ENCODE results near the gene ST8SIA2.

The ST8SIA2 gene

GRCh38 chr15:92393071-92393979 is at the start of gene ST8SIA2:
ST8SIA2 (plus strand) TSS chr15:92393881; CDS start chr15:92394065, 184 bp downstream.
- Mint-ChIP-seq H3K27ac (no peak within 1 kb of the TSS), H3K4me3 (no peak within 1 kb of the TSS), H3K4me1 (ENCODE audit: low read depth) (peaks cover 10% of the 10 kb centered on the region), H3K9me3 (no peaks in the 10 kb centered on the region), H3K36me3 (ENCODE audit: low read depth) (no peaks in the 10 kb centered on the region), H3K27me3 (peaks cover 80% of the 10 kb centered on the region)
- intact Hi-C loops (cut with micrococcal nuclease), result no loop called here

GRCh38 chr15:92343924-92344643 is 49.6 kb upstream of the ST8SIA2 start:
- peaks cover 9% of the 10 kb centered on the region for H3K27me3 Mint-ChIP-seq
- no peaks in the 10 kb centered on the region for H3K4me1 Mint-ChIP-seq (ENCODE audit: low read depth)
- H3K36me3 Mint-ChIP-seq (ENCODE audit: low read depth), result no peaks in the 10 kb centered on the region
- no peaks in the 10 kb centered on the region for H3K9me3 Mint-ChIP-seq
- no peak overlapping the region for H3K27ac Mint-ChIP-seq
- H3K4me3 Mint-ChIP-seq, result no peak overlapping the region
- intact Hi-C loops (cut with micrococcal nuclease), result no loop called here

GRCh38 chr15:92346063-92346462 is 47.6 kb upstream of the ST8SIA2 start:
- Mint-ChIP-seq H3K36me3 (ENCODE audit: low read depth) (no peaks in the 10 kb centered on the region), H3K4me1 (ENCODE audit: low read depth) (no peaks in the 10 kb centered on the region), H3K4me3 (no peak overlapping the region), H3K9me3 (no peaks in the 10 kb centered on the region), H3K27me3 (peaks cover 9% of the 10 kb centered on the region), H3K27ac (no peak overlapping the region)
- intact Hi-C loops (cut with micrococcal nuclease), result no loop called here

- H3K27ac Mint-ChIP-seq, result no peak overlapping the region
- no peaks in the 10 kb centered on the region for H3K4me1 Mint-ChIP-seq (ENCODE audit: low read depth)
- no peak overlapping the region for H3K4me3 Mint-ChIP-seq
- intact Hi-C loops (cut with micrococcal nuclease), result no loop called here
- H3K9me3 Mint-ChIP-seq, result no peaks in the 10 kb centered on the region
- peaks cover 1% of the 10 kb centered on the region for H3K27me3 Mint-ChIP-seq
- no peaks in the 10 kb centered on the region for H3K36me3 Mint-ChIP-seq (ENCODE audit: low read depth)
Measured at GRCh38 chr15:92355307-92355706, 38.4 kb upstream of the ST8SIA2 start.

GRCh38 chr15:92361321-92362000 is 32.2 kb upstream of the ST8SIA2 start:
- intact Hi-C loops (cut with micrococcal nuclease), result no loop called here
- Mint-ChIP-seq H3K27ac (no peak overlapping the region), H3K27me3 (no peaks in the 10 kb centered on the region), H3K4me1 (ENCODE audit: low read depth) (no peaks in the 10 kb centered on the region), H3K36me3 (ENCODE audit: low read depth) (no peaks in the 10 kb centered on the region), H3K9me3 (peaks cover 8% of the 10 kb centered on the region), H3K4me3 (no peak overlapping the region)

GRCh38 chr15:92362001-92362350 is 31.7 kb upstream of the ST8SIA2 start:
- peaks cover 8% of the 10 kb centered on the region for H3K9me3 Mint-ChIP-seq
- no peaks in the 10 kb centered on the region for H3K4me1 Mint-ChIP-seq (ENCODE audit: low read depth)
- intact Hi-C loops (cut with micrococcal nuclease), result no loop called here
- no peaks in the 10 kb centered on the region for H3K36me3 Mint-ChIP-seq (ENCODE audit: low read depth)
- no peak overlapping the region for H3K27ac Mint-ChIP-seq
- no peaks in the 10 kb centered on the region for H3K27me3 Mint-ChIP-seq
- no peak overlapping the region for H3K4me3 Mint-ChIP-seq

- H3K27me3 Mint-ChIP-seq, result no peaks in the 10 kb centered on the region
- peaks cover 8% of the 10 kb centered on the region for H3K9me3 Mint-ChIP-seq
- H3K4me3 Mint-ChIP-seq, result no peak overlapping the region
- no peaks in the 10 kb centered on the region for H3K36me3 Mint-ChIP-seq (ENCODE audit: low read depth)
- intact Hi-C loops (cut with micrococcal nuclease), result no loop called here
- H3K27ac Mint-ChIP-seq, result no peak overlapping the region
- H3K4me1 Mint-ChIP-seq (ENCODE audit: low read depth), result no peaks in the 10 kb centered on the region
Measured at GRCh38 chr15:92365084-92365483, 28.6 kb upstream of the ST8SIA2 start.

GRCh38 chr15:92365906-92366305 is 27.8 kb upstream of the ST8SIA2 start:
- Mint-ChIP-seq H3K4me3 (no peak overlapping the region), H3K27ac (no peak overlapping the region), H3K36me3 (ENCODE audit: low read depth) (no peaks in the 10 kb centered on the region), H3K4me1 (ENCODE audit: low read depth) (no peaks in the 10 kb centered on the region), H3K27me3 (no peaks in the 10 kb centered on the region), H3K9me3 (peaks cover 8% of the 10 kb centered on the region)
- intact Hi-C loops (cut with micrococcal nuclease), result no loop called here

GRCh38 chr15:92366381-92366780 is 27.3 kb upstream of the ST8SIA2 start:
- Mint-ChIP-seq H3K36me3 (ENCODE audit: low read depth) (no peaks in the 10 kb centered on the region), H3K4me3 (no peak overlapping the region), H3K9me3 (peaks cover 8% of the 10 kb centered on the region), H3K4me1 (ENCODE audit: low read depth) (no peaks in the 10 kb centered on the region), H3K27ac (no peak overlapping the region), H3K27me3 (no peaks in the 10 kb centered on the region)
- intact Hi-C loops (cut with micrococcal nuclease), result no loop called here

- H3K36me3 Mint-ChIP-seq (ENCODE audit: low read depth), result no peaks in the 10 kb centered on the region
- H3K27ac Mint-ChIP-seq, result no peak overlapping the region
Measured at GRCh38 chr15:92375057-92375456, 18.6 kb upstream of the ST8SIA2 start.

GRCh38 chr15:92376109-92376508 is 17.6 kb upstream of the ST8SIA2 start:
- Mint-ChIP-seq H3K4me1 (ENCODE audit: low read depth) (no peaks in the 10 kb centered on the region), H3K36me3 (ENCODE audit: low read depth) (no peaks in the 10 kb centered on the region), H3K27ac (no peak overlapping the region), H3K27me3 (no peaks in the 10 kb centered on the region), H3K9me3 (peaks cover 20% of the 10 kb centered on the region), H3K4me3 (no peak overlapping the region)
- intact Hi-C loops (cut with micrococcal nuclease), result no loop called here

More at GRCh38 chr15:92375057-92375456, 18.6 kb upstream of the ST8SIA2 start:
- Mint-ChIP-seq H3K4me3 (no peak overlapping the region), H3K9me3 (peaks cover 10% of the 10 kb centered on the region), H3K27me3 (no peaks in the 10 kb centered on the region), H3K4me1 (ENCODE audit: low read depth) (no peaks in the 10 kb centered on the region)
- intact Hi-C loops (cut with micrococcal nuclease), result no loop called here

GRCh38 chr15:92377083-92377789 is 16.4 kb upstream of the ST8SIA2 start:
- Mint-ChIP-seq H3K36me3 (ENCODE audit: low read depth) (no peaks in the 10 kb centered on the region), H3K4me3 (no peak overlapping the region), H3K27ac (no peak overlapping the region), H3K27me3 (no peaks in the 10 kb centered on the region), H3K9me3 (peaks cover 22% of the 10 kb centered on the region), H3K4me1 (ENCODE audit: low read depth) (no peaks in the 10 kb centered on the region)
- intact Hi-C loops (cut with micrococcal nuclease), result no loop called here

- peaks cover 16% of the 10 kb centered on the region for H3K9me3 Mint-ChIP-seq
- intact Hi-C loops (cut with micrococcal nuclease), result no loop called here
- no peaks in the 10 kb centered on the region for H3K4me1 Mint-ChIP-seq (ENCODE audit: low read depth)
- H3K27me3 Mint-ChIP-seq, result peaks cover 13% of the 10 kb centered on the region
- H3K36me3 Mint-ChIP-seq (ENCODE audit: low read depth), result no peaks in the 10 kb centered on the region
- no peak overlapping the region for H3K4me3 Mint-ChIP-seq
- no peak overlapping the region for H3K27ac Mint-ChIP-seq
Measured at GRCh38 chr15:92383519-92384324, 10.0 kb upstream of the ST8SIA2 start.
